Psoas muscle (tissue), 8 donors: Measurements from ENCODE around the gene GMFB. TPM values are rescaled to one million over a fixed set of nuclear protein-coding genes. Genes with fewer than 3 reads are reported as not detected.

Experiments
- ATAC-seq, 4 donors: fragments of 200-7000 bp; cut with Tn5 transposase; one replicate each; pipeline ENCODE4 v1.9.1; 2020; ENCODE audit warnings: moderate library complexity in 3 of 4, mild to moderate bottlenecking in 2 of 4
- DNase-seq, 2 donors: peaks; one replicate each; pipeline ENCODE4 v3.0.0-alpha.2; 2020
- H3K27ac ChIP-seq: fragments of 200-600 bp; one replicate; pipeline ENCODE4 v1.8.0; 2022
- H3K27me3 ChIP-seq, 3 donors: fragments of 200-600 bp in 1 of 3; one replicate each; pipeline versions ENCODE4 v1.6.1 to v1.8.0; 2013 to 2022; ENCODE audit warnings: low read length in 2 of 3, mild to moderate bottlenecking in 2 of 3, moderate library complexity in 1 of 3; ENCODE audit not compliant: insufficient read depth in 3 of 3
- H3K36me3 ChIP-seq, 2 donors: fragments of 200-600 bp in 1 of 2; one replicate each; pipeline versions ENCODE4 v1.6.1 to v1.8.0; 2013 to 2022; ENCODE audit warnings: low read depth in 1 of 2, mild to moderate bottlenecking in 1 of 2, moderate library complexity in 1 of 2; ENCODE audit not compliant: insufficient read depth in 1 of 2
- H3K4me1 ChIP-seq: fragments of 200-600 bp; one replicate; pipeline ENCODE4 v1.8.0; 2022
- H3K4me3 ChIP-seq: fragments of 200-600 bp; one replicate; pipeline ENCODE4 v1.8.0; 2022; ENCODE audit warnings: mild to moderate bottlenecking
- H3K9me3 ChIP-seq: fragments of 200-600 bp; one replicate; pipeline ENCODE4 v1.8.0; 2022
- WGBS, 3 donors: extraction: QIAGEN DNeasy Blood & Tissue Kit; methylation state at CpG; one replicate each; pipeline versions ENCODE4 v1.1.6 to v1.1.7; 2013; 5-methylcytosine and 5-hydroxymethylcytosine counted together
- intact Hi-C, 2 donors: fragments of 100-400 bp; cut with DNase I; formaldehyde crosslinking; loops; one replicate each; pipeline versions ENCODE4 v1.11.0 to v1.14.2; 2022
- polyA plus RNA-seq, 3 donors: library from polyadenylated mRNA; stranded (reverse); fragments of 200-250 nt; gene quantifications; one replicate each; pipeline ENCODE4 v1.2.3, GENCODE V29; 2013
- total RNA-seq, 4 donors: library from RNA; stranded (reverse); fragmentation: NEBNext Ultra II Directional in 2 of 4; extraction: Animal tissue kit (Norgen Biotek cat#: 25700) in 2 of 4; gene quantifications; one replicate each; pipeline versions ENCODE4 v1.2.1 to v1.2.4, GENCODE V29; 2021 to 2023
- TF ChIP-seq, protein P1 (sequence below): fragments of 200-600 bp; IDR thresholded peaks from one replicate; pipeline ENCODE4 v1.8.0; 2022; ENCODE audit warnings: antibody characterized with exemption
- donor health status: healthy with polysubstance abuse.
- donor health status: DM: no; HTN: no; CAD: no; lungs with moderate emphysema.
- donor health status: Bipolar disorder and iron deficiency.
- donor health status: healthy.
- donor health status: DM: yes; HTN: yes; CAD: no.
- donor health status: DM: no; HTN: no; CAD: no.
- donor health status: DM: no; HTN: no; CAD: no.
- donor health status: DM: yes; HTN: yes; CAD: no.

Gene GMFB
- total and polyA plus RNA-seq, 7 donors, result 5.0 to 22.9 (median 14.5) TPM

DNA sequence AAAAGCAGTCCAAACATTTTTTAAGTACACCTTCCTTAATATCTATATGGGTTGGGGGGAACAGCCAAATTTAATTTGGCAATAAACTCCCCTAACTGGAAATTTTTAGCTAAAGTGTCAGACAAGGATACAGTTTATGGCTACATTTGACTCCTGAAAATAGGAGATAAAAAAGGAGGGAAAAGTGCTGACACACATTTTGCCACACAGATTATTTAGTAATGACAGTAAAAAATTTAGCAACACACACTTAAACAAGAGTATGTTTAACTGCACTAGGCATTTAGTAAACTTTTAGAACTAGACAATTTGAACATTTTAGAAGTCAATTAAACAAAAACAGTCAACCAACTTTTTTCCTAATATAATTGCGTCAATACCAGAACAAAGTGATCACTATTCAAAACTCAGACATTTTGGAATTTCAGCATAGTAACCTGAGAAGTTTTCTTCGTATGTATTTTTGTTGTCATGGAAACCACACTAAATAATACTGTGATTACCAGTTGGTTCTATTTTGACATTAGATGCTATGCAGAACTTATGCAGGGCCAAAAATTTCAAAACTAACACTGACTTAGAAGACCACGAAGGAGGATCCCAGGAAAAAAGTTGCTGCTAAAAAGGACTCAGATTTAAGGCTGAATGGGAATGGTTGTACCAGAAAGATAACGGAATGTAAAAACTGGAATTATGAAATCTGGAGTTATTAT lies 13.4 kb downstream of the GMFB start:
- Histone ChIP-seq H3K36me3 (peaks cover 0 to 73% of the 10 kb centered on the region in 2 donors), H3K4me3 (no peak overlapping the region), H3K9me3 (no peaks in the 10 kb centered on the region), H3K27me3 (no peaks in the 10 kb centered on the region), H3K27ac (no peak overlapping the region), H3K4me1 (peaks cover 7% of the 10 kb centered on the region)
- DNase-seq (no peak), ATAC-seq (no peak)
- WGBS, 3 donors, result 60 to 67% (median 65%) methylated on average over 4 of the region's 4 CpGs
- intact Hi-C loops, result no loop called here
- TF ChIP-seq, protein P1, sequence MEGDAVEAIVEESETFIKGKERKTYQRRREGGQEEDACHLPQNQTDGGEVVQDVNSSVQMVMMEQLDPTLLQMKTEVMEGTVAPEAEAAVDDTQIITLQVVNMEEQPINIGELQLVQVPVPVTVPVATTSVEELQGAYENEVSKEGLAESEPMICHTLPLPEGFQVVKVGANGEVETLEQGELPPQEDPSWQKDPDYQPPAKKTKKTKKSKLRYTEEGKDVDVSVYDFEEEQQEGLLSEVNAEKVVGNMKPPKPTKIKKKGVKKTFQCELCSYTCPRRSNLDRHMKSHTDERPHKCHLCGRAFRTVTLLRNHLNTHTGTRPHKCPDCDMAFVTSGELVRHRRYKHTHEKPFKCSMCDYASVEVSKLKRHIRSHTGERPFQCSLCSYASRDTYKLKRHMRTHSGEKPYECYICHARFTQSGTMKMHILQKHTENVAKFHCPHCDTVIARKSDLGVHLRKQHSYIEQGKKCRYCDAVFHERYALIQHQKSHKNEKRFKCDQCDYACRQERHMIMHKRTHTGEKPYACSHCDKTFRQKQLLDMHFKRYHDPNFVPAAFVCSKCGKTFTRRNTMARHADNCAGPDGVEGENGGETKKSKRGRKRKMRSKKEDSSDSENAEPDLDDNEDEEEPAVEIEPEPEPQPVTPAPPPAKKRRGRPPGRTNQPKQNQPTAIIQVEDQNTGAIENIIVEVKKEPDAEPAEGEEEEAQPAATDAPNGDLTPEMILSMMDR, result no peak

DNA sequence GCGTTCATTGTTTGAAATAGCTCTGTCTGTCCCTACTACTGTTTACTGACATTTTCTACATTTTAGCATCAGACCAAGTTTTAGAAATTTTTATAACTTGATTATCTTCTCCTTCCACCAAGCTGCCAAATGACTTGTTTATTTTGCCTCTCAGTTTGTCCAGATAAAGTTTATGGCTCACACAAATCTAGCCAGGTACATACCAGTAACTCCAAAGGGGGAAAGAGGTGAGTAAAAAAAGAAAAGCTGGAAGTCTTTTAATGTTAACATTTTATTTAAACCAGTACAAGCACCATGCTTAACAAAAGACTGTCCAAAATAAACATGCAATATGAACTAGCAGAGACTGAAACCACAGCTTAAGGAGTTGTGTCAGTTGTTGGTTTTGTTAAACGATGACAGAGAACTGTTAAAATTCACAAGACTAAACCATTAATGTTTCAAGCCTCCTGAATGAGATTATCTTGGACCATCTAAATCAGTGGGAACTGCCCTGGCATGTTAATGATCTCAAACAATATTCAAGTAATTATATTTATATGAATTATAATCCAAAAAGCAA lies 14.5 kb downstream of the GMFB start:
- TF ChIP-seq, protein P1, result no peak
- no peak overlapping the region for H3K4me3 ChIP-seq
- no peak for ATAC-seq
- H3K4me1 ChIP-seq, result peaks cover 6% of the 10 kb centered on the region
- H3K27me3 ChIP-seq, result no peaks in the 10 kb centered on the region
- WGBS, 3 donors, result 91 to 97% (median 92%) methylated on average over 2 of the region's 2 CpGs
- H3K9me3 ChIP-seq, result no peaks in the 10 kb centered on the region
- intact Hi-C loops, result no loop called here
- peaks cover 0 to 62% of the 10 kb centered on the region in 2 donors for H3K36me3 ChIP-seq
- DNase-seq, result no peak
- H3K27ac ChIP-seq, result no peak overlapping the region

DNA sequence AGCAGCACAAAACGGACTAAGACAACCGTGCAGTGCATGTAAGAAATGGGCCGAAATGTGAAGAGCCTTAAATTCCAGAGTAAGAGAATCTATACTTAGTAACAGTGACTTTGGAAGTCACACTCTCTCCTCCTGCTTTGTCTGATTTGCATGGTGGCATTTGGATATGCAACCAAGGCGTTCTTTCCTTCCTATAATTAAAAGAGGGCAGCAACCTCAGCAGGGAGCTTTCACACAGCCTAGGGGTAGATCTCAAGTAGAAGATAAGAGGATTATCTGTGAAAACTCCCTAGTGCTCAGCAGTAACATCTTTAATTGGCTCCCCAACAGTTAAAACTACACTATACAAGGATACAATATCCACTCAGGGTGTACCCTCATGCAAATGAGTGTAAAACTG lies 16.5 kb downstream of the GMFB start:
- no peaks in the 10 kb centered on the region for H3K27me3 ChIP-seq
- TF ChIP-seq, protein P1, result no peak
- H3K4me3 ChIP-seq, result no peak overlapping the region
- intact Hi-C loops, result no loop called here
- H3K9me3 ChIP-seq, result no peaks in the 10 kb centered on the region
- WGBS, 3 donors, result 66 to 82% (median 71%) methylated on average over 4 of the region's 4 CpGs
- H3K27ac ChIP-seq, result no peak overlapping the region
- H3K36me3 ChIP-seq, result peaks cover 0 to 42% of the 10 kb centered on the region in 2 donors
- H3K4me1 ChIP-seq, result no peaks in the 10 kb centered on the region
- ATAC-seq (no peak), DNase-seq (no peak)

DNA sequence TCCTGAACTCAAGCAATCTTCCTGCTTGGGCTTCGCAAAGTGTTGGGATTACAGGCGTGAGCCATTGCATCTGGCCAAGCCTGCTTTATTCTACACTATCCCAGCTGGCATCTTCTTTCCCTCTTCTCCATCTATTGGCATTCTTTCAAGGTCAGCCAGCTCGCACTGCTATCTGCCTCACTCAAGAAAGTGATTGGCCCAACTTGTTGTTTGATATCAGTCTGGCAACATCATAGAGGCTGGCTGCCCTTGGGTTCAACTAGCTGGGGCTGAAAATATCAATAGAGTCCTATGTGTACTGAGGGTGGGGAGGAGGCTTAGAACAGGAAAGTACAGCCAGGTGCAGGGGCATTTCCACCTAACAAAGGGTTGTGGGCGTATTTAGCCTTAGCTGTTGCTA lies 17.1 kb downstream of the GMFB start:
- Histone ChIP-seq H3K9me3 (no peaks in the 10 kb centered on the region), H3K4me1 (no peaks in the 10 kb centered on the region), H3K36me3 (peaks cover 0 to 36% of the 10 kb centered on the region in 2 donors), H3K27me3 (no peaks in the 10 kb centered on the region), H3K4me3 (no peak overlapping the region), H3K27ac (no peak overlapping the region)
- no peak for ATAC-seq
- intact Hi-C loops, result no loop called here
- DNase-seq, result no peak
- TF ChIP-seq, protein P1, result no peak
- WGBS, 3 donors, result 74 to 88% (median 78%) methylated on average over 4 of the region's 4 CpGs
